HepG2 (cell line): Measurements from ENCODE around the gene ALOX12.

ENCODE experiments used
- EZH2 ChIP-seq: conservative IDR thresholded peaks from 2 replicates; pipeline ENCODE4 v1.6.1; 2012; ENCODE audit warnings: mild to moderate bottlenecking, low read depth, low read length, moderate library complexity
- HCFC1 ChIP-seq: fragments of 150-350 bp; IDR thresholded peaks from 2 replicates; pipeline ENCODE4 v1.6.1; 2014; ENCODE audit warnings: low read depth, low read length
- HNRNPLL ChIP-seq: fragments of 200-400 bp; formaldehyde crosslinking; IDR thresholded peaks from 2 replicates; pipeline ENCODE4 v1.6.1; 2017; ENCODE audit warnings: mild to moderate bottlenecking, low read depth, low read length; ENCODE audit not compliant: poor library complexity, severe bottlenecking
- NFATC3 ChIP-seq: sonication (generic); formaldehyde crosslinking; IDR thresholded peaks from 2 replicates; pipeline ENCODE4 v1.5.1; 2020; ENCODE audit warnings: mild to moderate bottlenecking, missing genetic modification reagents
- POLR2AphosphoS5 ChIP-seq: IDR thresholded peaks from 2 replicates; pipeline ENCODE4 v1.6.1; 2012; ENCODE audit warnings: low read depth, low read length
- SAFB2 ChIP-seq: sonication (generic); formaldehyde crosslinking; IDR thresholded peaks from 2 replicates; pipeline ENCODE4 v1.5.1; 2020; ENCODE audit warnings: missing genetic modification reagents, low read depth, mild to moderate bottlenecking, borderline replicate concordance
- ZNF430 ChIP-seq: sonication (generic); formaldehyde crosslinking; IDR thresholded peaks from 2 replicates; pipeline ENCODE4 v1.9.0; 2021; ENCODE audit warnings: mild to moderate bottlenecking, missing genetic modification reagents
- ZNF777 ChIP-seq: sonication (generic); formaldehyde crosslinking; IDR thresholded peaks from 2 replicates; pipeline ENCODE4 v1.4.0; 2020; ENCODE audit warnings: missing genetic modification reagents
- TF ChIP-seq, protein P1 (sequence below): sonication (generic); formaldehyde crosslinking; IDR thresholded peaks from 2 replicates; pipeline ENCODE4 v1.5.0; 2020; ENCODE audit warnings: mild to moderate bottlenecking, missing genetic modification reagents, moderate library complexity

DNA sequence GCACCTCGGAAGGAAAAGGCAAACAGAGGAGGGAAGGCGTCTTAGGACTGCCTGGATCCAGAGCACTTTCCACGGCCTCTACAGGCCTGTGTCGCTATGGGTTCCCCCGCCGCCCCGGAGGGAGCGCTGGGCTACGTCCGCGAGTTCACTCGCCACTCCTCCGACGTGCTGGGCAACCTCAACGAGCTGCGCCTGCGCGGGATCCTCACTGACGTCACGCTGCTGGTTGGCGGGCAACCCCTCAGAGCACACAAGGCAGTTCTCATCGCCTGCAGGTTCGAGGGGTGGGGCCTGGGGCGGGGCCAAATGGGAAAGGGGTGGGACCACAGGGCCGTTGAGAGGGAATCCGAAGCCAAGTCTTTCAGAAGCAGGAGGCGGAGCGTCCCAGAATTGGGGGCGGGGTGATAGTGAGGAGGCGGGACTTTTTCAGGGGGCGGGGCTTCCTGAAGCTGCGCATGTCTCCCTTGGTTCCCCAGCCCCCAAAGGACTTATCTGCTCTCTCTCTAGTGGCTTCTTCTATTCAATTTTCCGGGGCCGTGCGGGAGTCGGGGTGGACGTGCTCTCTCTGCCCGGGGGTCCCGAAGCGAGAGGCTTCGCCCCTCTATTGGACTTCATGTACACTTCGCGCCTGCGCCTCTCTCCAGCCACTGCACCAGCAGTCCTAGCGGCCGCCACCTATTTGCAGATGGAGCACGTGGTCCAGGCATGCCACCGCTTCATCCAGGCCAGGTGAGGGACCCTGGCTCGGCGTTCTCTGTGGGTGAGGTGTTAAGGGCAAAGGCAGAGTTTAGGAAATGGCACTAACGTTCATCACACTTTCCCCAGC lies 27.9 kb downstream of the ALOX12 start:
- TF ChIP-seq POLR2AphosphoS5 (no peak), SAFB2 (CRISPR knock-in tag) (no peak), EZH2 (no peak), ZNF430 (CRISPR knock-in tag) (no peak), HNRNPLL (no peak), HCFC1 (no peak), ZNF777 (CRISPR knock-in tag) (no peak), NFATC3 (CRISPR knock-in tag) (no peak)
- TF ChIP-seq, protein P1, sequence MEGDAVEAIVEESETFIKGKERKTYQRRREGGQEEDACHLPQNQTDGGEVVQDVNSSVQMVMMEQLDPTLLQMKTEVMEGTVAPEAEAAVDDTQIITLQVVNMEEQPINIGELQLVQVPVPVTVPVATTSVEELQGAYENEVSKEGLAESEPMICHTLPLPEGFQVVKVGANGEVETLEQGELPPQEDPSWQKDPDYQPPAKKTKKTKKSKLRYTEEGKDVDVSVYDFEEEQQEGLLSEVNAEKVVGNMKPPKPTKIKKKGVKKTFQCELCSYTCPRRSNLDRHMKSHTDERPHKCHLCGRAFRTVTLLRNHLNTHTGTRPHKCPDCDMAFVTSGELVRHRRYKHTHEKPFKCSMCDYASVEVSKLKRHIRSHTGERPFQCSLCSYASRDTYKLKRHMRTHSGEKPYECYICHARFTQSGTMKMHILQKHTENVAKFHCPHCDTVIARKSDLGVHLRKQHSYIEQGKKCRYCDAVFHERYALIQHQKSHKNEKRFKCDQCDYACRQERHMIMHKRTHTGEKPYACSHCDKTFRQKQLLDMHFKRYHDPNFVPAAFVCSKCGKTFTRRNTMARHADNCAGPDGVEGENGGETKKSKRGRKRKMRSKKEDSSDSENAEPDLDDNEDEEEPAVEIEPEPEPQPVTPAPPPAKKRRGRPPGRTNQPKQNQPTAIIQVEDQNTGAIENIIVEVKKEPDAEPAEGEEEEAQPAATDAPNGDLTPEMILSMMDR (CRISPR knock-in tag), result no peak
